HG02943 (cell line): ENCODE results near the gene IVL.

Experiments used
- ATAC-seq: cut with Tn5 transposase; IDR thresholded peaks from one replicate; pipeline ENCODE4 v1.9.1; 2021; ENCODE audit warnings: mild to moderate bottlenecking, low read depth, moderate library complexity; ENCODE audit not compliant: unreplicated experiment

Gene IVL

DNA sequence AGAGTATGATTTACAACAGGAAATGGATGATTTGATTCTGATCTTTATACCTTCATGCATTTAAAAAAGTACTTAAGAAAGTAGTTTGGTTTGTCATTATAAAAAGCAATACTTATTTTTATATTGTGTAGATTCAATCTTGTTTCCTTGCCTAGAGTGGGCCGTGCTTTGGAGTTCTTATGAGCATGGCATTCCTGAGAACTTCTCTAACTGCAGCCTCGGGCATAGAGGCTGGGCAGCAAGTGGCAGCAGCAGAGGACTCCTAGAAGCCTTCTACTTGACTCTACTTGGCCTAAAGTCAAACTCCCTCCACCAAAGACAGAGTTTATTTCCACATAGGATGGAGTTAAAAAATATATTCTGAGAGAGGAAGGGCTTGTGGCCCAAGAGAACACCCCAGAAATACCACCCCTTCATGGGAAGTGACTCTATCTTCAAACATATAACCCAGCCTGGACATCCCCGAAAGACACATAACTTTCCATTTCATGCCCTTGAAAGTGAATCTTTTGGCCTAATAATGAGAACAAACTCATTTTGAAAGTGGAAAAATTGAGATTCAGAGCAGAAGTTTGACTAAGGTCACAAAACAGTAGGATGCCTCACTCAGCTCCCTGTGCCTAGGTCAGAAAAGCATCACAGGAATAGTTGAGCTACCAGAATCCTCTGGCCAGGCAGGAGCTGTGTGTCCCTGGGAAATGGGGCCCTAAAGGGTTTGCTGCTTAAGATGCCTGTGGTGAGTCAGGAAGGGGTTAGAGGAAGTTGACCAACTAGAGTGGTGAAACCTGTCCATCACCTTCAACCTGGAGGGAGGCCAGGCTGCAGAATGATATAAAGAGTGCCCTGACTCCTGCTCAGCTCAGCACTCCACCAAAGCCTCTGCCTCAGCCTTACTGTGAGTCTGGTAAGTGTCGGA, at the start of gene IVL:
Gene IVL (plus strand): TSS at position 861 of the 916 bp plus-strand sequence. CDS start 1,252 bp downstream, outside the sequence.
- ATAC-seq = no peak

DNA sequence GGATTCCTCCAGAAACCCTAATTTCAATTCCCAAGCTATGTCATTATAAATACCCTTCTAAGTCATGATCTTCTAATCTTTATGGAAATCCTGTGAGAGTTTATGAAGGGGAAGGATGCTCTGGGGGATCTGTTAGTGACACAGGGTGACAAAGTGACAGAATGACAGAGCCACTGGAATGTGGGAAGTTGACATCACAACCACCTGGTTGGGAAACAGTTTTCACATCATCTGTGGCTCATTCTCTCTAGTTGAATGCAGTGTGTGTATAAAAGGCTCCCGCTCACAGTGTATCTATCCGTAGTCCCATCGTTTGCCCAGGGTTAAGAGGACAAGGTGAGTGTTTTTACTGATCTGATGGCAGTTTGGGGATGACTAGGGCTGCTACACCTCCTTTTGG, 48.6 kb upstream of the IVL start, which contains the start of gene LCE7A:
Gene LCE7A (plus strand): TSS at position 301 of the 400 bp plus-strand sequence. CDS start 702 bp downstream, outside the sequence.
- no peak for ATAC-seq

DNA sequence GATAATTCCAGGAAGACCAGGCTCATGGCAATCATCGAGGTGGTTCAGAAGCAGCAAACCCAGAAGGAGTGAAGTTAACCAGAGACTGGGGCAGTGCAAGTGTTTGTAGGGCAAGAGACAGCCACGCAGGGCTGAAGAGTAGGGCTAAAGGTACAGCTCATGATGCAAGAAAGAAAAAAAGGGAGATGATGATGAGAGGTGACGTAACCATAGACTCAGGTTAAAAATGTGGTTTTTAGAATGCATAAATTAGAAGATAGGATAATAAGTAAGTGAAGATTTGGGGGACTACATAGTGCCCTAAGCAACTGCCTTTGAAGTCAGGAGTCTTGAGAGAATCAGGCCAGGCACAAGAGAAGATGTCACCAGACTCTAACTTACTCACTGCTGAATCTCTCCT, 48.2 kb upstream of the IVL start:
- ATAC-seq = no peak

- no peak for ATAC-seq
These were observed 47.0 kb upstream of the IVL start for GRCh38 chr1:152861374-152861773.

- ATAC-seq = no peak
These were observed 43.9 kb upstream of the IVL start for GRCh38 chr1:152864443-152864842.

GRCh38 chr1:152866321-152866720, 42.0 kb upstream of the IVL start:
- ATAC-seq = no peak

- no peak for ATAC-seq
These were observed 38.4 kb upstream of the IVL start for GRCh38 chr1:152869808-152870419.

- ATAC-seq = no peak
These were observed 37.3 kb upstream of the IVL start for GRCh38 chr1:152870831-152871730.

DNA sequence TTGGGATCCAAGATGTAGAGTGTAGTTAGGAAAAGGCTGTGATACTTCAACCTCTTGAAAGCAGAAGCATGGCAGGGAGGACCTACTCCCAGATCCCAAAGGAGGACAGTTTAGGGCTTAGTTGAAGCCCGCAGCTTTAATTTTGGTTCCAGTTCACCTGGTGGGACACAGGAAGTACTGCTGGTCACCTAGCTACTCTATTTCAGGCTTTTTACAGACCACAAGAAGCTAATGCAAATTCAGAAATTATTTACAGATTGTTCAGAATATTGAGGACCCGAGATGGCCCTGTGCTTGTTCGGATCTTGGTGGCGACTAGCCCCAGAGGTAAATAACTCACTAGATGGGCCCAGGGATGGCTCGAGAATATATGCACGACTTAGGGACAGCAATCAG, 36.6 kb upstream of the IVL start:
- no peak for ATAC-seq

DNA sequence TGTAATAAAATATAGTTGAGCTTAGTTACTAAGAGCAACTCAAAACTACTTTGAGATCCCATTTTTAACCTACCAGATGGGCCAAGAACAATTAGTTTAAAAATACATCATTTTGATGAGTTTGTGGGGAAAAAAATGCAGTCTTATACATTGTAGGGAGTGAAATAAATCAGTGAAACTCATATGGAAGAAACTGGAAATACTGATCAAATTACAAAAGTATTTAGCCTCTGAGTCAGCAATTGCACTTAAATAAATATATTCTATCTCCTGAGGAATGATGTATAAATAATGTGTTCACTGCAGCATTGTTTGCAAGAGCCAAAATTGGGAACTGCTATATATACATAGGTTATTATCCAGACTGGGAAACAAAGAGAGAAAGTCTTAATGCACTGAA, 34.9 kb upstream of the IVL start:
- ATAC-seq = no peak

DNA sequence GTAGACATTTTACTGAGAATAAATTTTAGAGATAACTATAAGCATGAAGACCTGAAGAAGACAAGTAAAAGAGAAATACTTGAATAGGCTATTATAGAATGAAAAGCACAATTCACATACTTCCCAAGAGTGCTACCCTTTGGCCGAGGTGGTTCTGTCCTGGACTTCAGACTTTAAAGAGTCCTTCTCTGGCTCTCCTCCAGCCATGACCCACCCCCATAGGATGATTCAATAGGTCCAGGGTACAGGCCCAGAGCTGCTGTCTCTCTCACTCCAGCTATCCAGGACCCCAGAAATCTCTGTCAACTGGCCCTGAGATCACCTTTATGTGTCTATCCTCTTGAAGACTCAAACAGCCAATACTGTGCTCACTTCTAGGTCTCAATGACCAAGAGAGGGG, 31.5 kb upstream of the IVL start:
- no peak for ATAC-seq

- ATAC-seq = no peak
These were observed 30.3 kb upstream of the IVL start, which contains the start of gene SMCP for GRCh38 chr1:152878042-152878441. Gene SMCP (plus strand): TSS chr1:152878322. CDS start chr1:152884423, 6,101 bp downstream.

DNA sequence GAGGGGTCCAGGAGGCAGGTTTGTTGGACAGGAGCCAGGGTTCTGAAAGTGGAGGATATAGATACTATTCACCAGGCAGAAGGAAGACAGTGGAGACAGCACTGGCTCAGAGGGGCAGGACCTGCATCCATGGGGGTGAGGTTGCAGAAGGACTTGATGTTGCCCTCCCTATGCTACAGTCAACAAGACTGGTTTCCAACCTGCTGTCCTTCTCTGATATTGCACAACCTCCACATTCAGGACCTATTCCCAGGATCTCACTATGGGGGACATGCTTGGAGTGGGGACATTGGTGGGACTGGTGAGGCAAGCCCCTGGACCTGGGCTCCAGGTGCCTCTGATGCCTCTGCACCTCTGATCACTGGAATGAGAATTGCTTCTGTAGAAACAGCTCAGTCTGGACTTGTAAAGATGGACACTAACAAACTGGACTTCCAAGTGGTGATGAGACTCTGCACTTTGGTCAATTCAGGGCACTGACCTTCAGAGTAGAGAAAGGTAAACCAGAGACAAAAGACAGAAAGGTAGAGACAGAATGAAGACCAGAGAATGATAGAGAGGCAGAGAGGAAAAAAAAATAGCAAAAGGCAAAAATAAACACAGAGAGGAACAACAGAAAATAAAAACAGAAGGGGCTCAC, 28.7 kb upstream of the IVL start:
- ATAC-seq = no peak

DNA sequence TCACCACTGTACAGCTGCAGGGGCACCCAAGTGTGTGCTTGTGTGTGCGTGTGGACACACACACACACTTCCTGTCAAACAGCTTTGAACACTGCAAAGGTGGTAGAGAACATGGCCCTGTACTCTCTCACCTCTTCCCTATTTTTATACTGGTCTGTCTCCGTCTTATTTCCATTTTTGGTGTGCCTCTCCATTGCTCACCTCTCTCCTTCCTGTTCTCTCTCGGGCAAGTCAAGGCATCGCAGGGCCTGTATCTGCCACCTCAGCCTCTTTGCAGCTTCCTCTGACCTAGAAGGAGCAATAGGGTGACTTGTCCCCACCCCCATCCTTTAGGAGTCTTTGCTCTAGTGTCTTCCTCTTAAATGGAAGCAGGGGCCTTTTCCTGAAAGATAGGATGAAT, 28.0 kb upstream of the IVL start:
- no peak for ATAC-seq

DNA sequence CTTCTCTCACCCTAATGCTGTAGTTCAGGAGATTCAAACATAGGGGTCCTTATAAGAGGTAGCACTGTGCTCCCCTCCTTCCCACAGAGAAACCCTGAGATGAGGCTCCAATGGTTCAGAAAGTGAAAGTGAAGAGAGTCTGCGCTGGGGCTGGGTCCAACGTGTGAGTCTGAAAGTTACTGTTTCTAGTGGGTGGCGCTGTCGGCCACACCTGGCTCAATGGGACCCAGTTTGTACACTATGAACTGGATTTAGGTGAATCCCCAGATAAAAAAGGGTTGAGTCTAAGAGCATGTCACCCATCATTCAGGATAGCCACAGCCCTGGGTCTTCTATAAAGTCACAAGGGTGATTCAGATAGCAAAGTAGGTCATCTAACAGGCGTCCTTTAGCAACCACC, 27.4 kb upstream of the IVL start:
- no peak for ATAC-seq

DNA sequence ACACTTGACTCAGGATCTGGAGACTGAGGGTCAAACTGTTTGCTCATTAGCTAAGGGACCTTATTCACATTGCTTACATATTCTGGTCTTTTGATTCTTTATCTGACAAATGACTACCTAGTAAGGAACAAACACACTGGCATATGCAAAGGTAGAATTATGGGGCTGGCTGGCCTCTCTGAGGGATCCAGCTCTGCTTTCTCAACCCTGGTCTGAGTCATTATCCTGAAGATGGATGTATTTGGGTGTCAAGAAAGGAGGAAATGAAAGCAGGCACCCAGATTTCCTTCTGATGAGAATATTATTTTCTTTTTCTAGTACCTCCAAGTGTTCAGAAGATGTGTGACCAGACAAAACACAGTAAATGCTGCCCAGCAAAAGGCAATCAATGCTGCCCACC, 24.3 kb upstream of the IVL start:
- ATAC-seq = no peak

GRCh38 chr1:152884506-152884905, 23.8 kb upstream of the IVL start:
- no peak for ATAC-seq

GRCh38 chr1:152884966-152885624, 23.3 kb upstream of the IVL start:
- no peak for ATAC-seq

DNA sequence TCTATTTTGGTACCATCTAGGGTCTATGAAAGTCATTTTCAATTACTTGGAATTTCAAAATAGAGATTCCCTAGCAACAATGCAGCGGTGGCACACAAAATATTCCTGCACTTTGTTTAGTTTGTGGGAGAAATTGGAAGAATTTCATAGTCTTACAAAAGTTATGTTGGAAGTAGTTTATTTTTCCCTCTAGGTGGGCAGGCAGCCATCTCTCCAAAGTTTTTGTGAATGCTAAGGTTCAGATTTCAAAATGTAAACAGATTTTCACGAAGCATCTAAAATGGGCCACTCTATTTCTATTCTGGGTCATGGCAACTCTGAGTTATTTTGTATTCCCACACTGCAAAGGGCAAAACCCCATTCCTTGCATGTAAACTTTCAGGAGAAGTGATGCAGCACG, 22.3 kb upstream of the IVL start:
- ATAC-seq = no peak
